Measurements from ENCODE around the gene PHLDB1. TPM values are rescaled to one million over a fixed set of nuclear protein-coding genes. Genes with fewer than 3 reads are reported as not detected.

The PHLDB1 gene
- total and polyA plus RNA-seq, 4 donors = 4.8 to 15.4 (median 6.0) TPM

DNA sequence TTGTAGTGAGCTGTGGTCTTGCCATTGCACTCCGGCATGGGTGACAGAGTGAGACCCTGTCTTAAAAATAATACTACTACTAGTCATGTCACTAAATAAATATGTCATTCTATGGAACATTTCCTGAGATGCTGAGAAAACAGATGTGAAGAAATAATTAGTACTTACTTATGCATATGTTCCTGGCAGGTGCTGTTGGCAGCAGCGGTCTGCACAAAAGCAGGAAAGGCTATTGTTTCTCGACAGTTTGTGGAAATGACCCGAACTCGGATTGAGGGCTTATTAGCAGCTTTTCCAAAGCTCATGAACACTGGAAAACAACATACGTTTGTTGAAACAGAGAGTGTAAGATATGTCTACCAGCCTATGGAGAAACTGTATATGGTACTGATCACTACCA is 26.4 kb upstream of the PHLDB1 start (continued):
- TF ChIP-seq HNF4A (conservative IDR thresholded peaks at IDR 0.05) (no peak), FOXA2 (IDR thresholded peaks at IDR 0.05) (no peak), FOXA1 (IDR thresholded peaks at IDR 0.05) (no peak), RAD21 (IDR thresholded peaks at IDR 0.05) (no peak), YY1 (IDR thresholded peaks at IDR 0.05) (no peak), TAF1 (conservative IDR thresholded peaks at IDR 0.05) (no peak), RXRA (IDR thresholded peaks at IDR 0.05) (no peak), JUND (IDR thresholded peaks at IDR 0.05) (no peak), EGR1 (IDR thresholded peaks at IDR 0.05; ENCODE audit: low read depth in 2 of 2) (no peak)
- TF ChIP-seq, protein P1, sequence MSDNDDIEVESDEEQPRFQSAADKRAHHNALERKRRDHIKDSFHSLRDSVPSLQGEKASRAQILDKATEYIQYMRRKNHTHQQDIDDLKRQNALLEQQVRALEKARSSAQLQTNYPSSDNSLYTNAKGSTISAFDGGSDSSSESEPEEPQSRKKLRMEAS (IDR thresholded peaks at IDR 0.05) = no peak

GRCh38 chr11:118587952-118588351 is 19.5 kb upstream of the PHLDB1 start:
- Histone ChIP-seq H3K27ac (ENCODE audit: low read depth in 1 of 2, low read length in 2 of 2) (no peak overlapping the region), H3K4me3 (ENCODE audit: low read depth in 1 of 3, low read length in 3 of 3) (no peak overlapping the region), H3K9ac (ENCODE audit: low read depth in 1 of 2, low read length in 2 of 2) (no peak overlapping the region), H3K27me3 (ENCODE audit: control insufficient read depth in 4 of 4, insufficient read depth in 4 of 4, low read length in 3 of 4) (no peaks in the 10 kb centered on the region), H3K4me1 (ENCODE audit: control insufficient read depth in 4 of 4, insufficient read depth in 4 of 4, low read length in 3 of 4) (no peaks in the 10 kb centered on the region), H3K36me3 (ENCODE audit: control insufficient read depth in 4 of 4, insufficient read depth in 3 of 4, low read depth in 1 of 4, low read length in 3 of 4) (peaks cover 22 to 87% (median 72%) of the 10 kb centered on the region in 4 donors), H3K9me3 (ENCODE audit: control insufficient read depth in 4 of 4, low read length in 3 of 4) (no peaks in the 10 kb centered on the region)
- TF ChIP-seq SP1 (IDR thresholded peaks at IDR 0.05) = no peak
- no peak for TF ChIP-seq ZBTB33 (IDR thresholded peaks at IDR 0.05)
- TF ChIP-seq REST (IDR thresholded peaks at IDR 0.05) = no peak
- TF ChIP-seq, protein P1 (IDR thresholded peaks at IDR 0.05) = no peak
- TF ChIP-seq HNF4A (conservative IDR thresholded peaks at IDR 0.05) = no peak
- TF ChIP-seq HNF4G (IDR thresholded peaks at IDR 0.05) = no peak
- no peak for TF ChIP-seq GABPA (IDR thresholded peaks at IDR 0.05 in 1 of 2, conservative IDR thresholded peaks at IDR 0.05 in 1 of 2)
- TF ChIP-seq, protein P2, sequence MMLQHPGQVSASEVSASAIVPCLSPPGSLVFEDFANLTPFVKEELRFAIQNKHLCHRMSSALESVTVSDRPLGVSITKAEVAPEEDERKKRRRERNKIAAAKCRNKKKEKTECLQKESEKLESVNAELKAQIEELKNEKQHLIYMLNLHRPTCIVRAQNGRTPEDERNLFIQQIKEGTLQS (IDR thresholded peaks at IDR 0.05) = no peak
- TF ChIP-seq, protein P3, sequence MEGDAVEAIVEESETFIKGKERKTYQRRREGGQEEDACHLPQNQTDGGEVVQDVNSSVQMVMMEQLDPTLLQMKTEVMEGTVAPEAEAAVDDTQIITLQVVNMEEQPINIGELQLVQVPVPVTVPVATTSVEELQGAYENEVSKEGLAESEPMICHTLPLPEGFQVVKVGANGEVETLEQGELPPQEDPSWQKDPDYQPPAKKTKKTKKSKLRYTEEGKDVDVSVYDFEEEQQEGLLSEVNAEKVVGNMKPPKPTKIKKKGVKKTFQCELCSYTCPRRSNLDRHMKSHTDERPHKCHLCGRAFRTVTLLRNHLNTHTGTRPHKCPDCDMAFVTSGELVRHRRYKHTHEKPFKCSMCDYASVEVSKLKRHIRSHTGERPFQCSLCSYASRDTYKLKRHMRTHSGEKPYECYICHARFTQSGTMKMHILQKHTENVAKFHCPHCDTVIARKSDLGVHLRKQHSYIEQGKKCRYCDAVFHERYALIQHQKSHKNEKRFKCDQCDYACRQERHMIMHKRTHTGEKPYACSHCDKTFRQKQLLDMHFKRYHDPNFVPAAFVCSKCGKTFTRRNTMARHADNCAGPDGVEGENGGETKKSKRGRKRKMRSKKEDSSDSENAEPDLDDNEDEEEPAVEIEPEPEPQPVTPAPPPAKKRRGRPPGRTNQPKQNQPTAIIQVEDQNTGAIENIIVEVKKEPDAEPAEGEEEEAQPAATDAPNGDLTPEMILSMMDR (IDR thresholded peaks at IDR 0.05; ENCODE audit: low read depth, low read length, missing input control) = no peak
- TF ChIP-seq FOXA1 (IDR thresholded peaks at IDR 0.05) = no peak
- TF ChIP-seq RAD21 (IDR thresholded peaks at IDR 0.05) = no peak
- TF ChIP-seq FOXA2 (IDR thresholded peaks at IDR 0.05) = no peak
- TF ChIP-seq JUND (IDR thresholded peaks at IDR 0.05) = no peak
- TF ChIP-seq NR2F2 (IDR thresholded peaks at IDR 0.05) = no peak
- TF ChIP-seq RXRA (IDR thresholded peaks at IDR 0.05) = no peak
- no peak for TF ChIP-seq TAF1 (conservative IDR thresholded peaks at IDR 0.05)
- no peak for TF ChIP-seq YY1 (IDR thresholded peaks at IDR 0.05)
- no peak for DNase-seq (ENCODE audit: low spot score)
- WGBS = 94% methylated on average over 1 of the region's 1 CpG
